Activated T-helper 1 cell treated with anti-CD3 and anti-CD28 coated beads, Interleukin-12 subunit alpha, Interleukin-12 subunit beta, Interleukin-2, Interleukin-4 antibody, amounts not matched to agents 30 ng/mL and 10 ng/mL and 1 ng/mL, durations not matched to agents 14 hours and 24 hours and 36 hours (primary cell): ENCODE results near the gene OR4F29. TPM values are rescaled to one million over a fixed set of nuclear protein-coding genes. Genes with fewer than 3 reads are reported as not detected.
"Not testable (repeated sequence)": the region's sequence is repeated elsewhere in the genome, so short reads cannot be mapped to it uniquely, and the experiment has no call there.

Source experiments
- DNase-seq: peaks from one replicate; pipeline ENCODE4 v3.0.0; 2021; ENCODE audit warnings: low spot score
- H3K27ac Mint-ChIP-seq: one replicate; pipeline ENCODE4 v1.8.0; 2021; ENCODE audit warnings: mild to moderate bottlenecking, mixed read lengths
- H3K27me3 Mint-ChIP-seq: one replicate; pipeline ENCODE4 v1.8.0; 2022; ENCODE audit warnings: mild to moderate bottlenecking, moderate library complexity, mixed read lengths; ENCODE audit not compliant: insufficient read depth
- H3K36me3 Mint-ChIP-seq: one replicate; pipeline ENCODE4 v1.8.0; 2021; ENCODE audit warnings: low read depth, mixed read lengths
- H3K4me1 Mint-ChIP-seq: one replicate; pipeline ENCODE4 v1.8.0; 2021; ENCODE audit warnings: low read depth, mixed read lengths
- H3K4me3 Mint-ChIP-seq: one replicate; pipeline ENCODE4 v1.8.0; 2021; ENCODE audit warnings: mild to moderate bottlenecking, moderate library complexity, mixed read lengths
- H3K9me3 Mint-ChIP-seq: one replicate; pipeline ENCODE4 v1.8.0; 2021; ENCODE audit warnings: mixed read lengths
- intact Hi-C: fragments of 100-400 bp; cut with micrococcal nuclease; formaldehyde crosslinking; loops from one replicate; pipeline ENCODE4 v1.15.1; 2024
- total RNA-seq: library from RNA; stranded (reverse); gene quantifications from 2 replicates; pipeline ENCODE4 v1.2.3, GENCODE V29; 2022

Gene OR4F29
- total RNA-seq: not detected in 2 replicates

GRCh38 chr1:451578-451977 is at the start of gene OR4F29:
OR4F29 (minus strand) TSS chr1:451678; CDS start chr1:451678, 0 bp downstream.
- H3K9me3 Mint-ChIP-seq, H3K27me3 Mint-ChIP-seq, DNase-seq, H3K27ac Mint-ChIP-seq, H3K4me3 Mint-ChIP-seq, H3K4me1 Mint-ChIP-seq, intact Hi-C loops, H3K36me3 Mint-ChIP-seq: not testable (repeated sequence)

Other genes with a start within 250 kb of the OR4F29 start
- not detected in 2 replicates for gene OR4F16, start 235.0 kb upstream of the OR4F29 start, total RNA-seq